H1 (cell line): ENCODE results near the gene FSCN2.

Experiments used
- ATF3 ChIP-seq: IDR thresholded peaks from 2 replicates; pipeline ENCODE4 v1.6.1; 2011; ENCODE audit warnings: low read depth, mild to moderate bottlenecking, low read length; ENCODE audit not compliant: insufficient read depth
- CREB1 ChIP-seq: IDR thresholded peaks from 2 replicates; pipeline ENCODE4 v1.6.1; 2012; ENCODE audit warnings: inconsistent platforms
- CTCF ChIP-seq, 3 experiments: IDR thresholded peaks; 1 replicate in 2 of 3; 2 replicates in 1 of 3; pipeline versions ENCODE4 v1.5.1 to v1.6.1; 2011; ENCODE audit warnings: low read length in 3 of 3, mild to moderate bottlenecking in 3 of 3, inconsistent platforms in 2 of 3, low read depth in 1 of 3, moderate library complexity in 1 of 3; ENCODE audit not compliant: insufficient read depth in 1 of 3; ENCODE audit errors: control extremely low read depth in 1 of 3
- EP300 ChIP-seq, 2 experiments: IDR thresholded peaks; 1 replicate in 1 of 2; 2 replicates in 1 of 2; pipeline ENCODE4 v1.6.1; 2011 to 2012; ENCODE audit warnings: low read depth in 2 of 2, low read length in 2 of 2, mild to moderate bottlenecking in 2 of 2, borderline replicate concordance in 1 of 2, inconsistent platforms in 1 of 2, moderate library complexity in 1 of 2
- EZH2 ChIP-seq: fragments of 200-600 bp; sonication (generic); IDR thresholded peaks from 2 replicates; pipeline ENCODE4 v1.7.1; 2012; ENCODE audit warnings: low read depth, mild to moderate bottlenecking, moderate library complexity, low read length, inconsistent platforms; ENCODE audit not compliant: severe bottlenecking
- JUN ChIP-seq: IDR thresholded peaks from 2 replicates; pipeline ENCODE4 v1.6.1; 2011; ENCODE audit warnings: low read depth, mild to moderate bottlenecking, improper control_type of control experiment, low read length
- MAX ChIP-seq: IDR thresholded peaks from 2 replicates; pipeline ENCODE4 v1.6.1; 2012; ENCODE audit warnings: inconsistent platforms
- POLR2A ChIP-seq, 2 experiments: IDR thresholded peaks; 1 replicate in 1 of 2; 2 replicates in 1 of 2; pipeline ENCODE4 v1.6.1; 2011; ENCODE audit warnings: low read depth in 2 of 2, low read length in 2 of 2, mild to moderate bottlenecking in 2 of 2; ENCODE audit errors: control extremely low read depth in 1 of 2
- POLR2AphosphoS5 ChIP-seq: IDR thresholded peaks from 2 replicates; pipeline ENCODE4 v1.6.1; 2011; ENCODE audit warnings: low read depth, low read length
- RAD21 ChIP-seq, 2 experiments: IDR thresholded peaks in 1 of 2; conservative IDR thresholded peaks in 1 of 2; 2 replicates each; pipeline ENCODE4 v1.6.1; 2011; ENCODE audit warnings: low read depth in 2 of 2, low read length in 2 of 2, improper control_type of control experiment in 1 of 2, inconsistent platforms in 1 of 2, mild to moderate bottlenecking in 1 of 2, moderate library complexity in 1 of 2
- SIN3A ChIP-seq, 2 experiments: IDR thresholded peaks in 1 of 2; conservative IDR thresholded peaks in 1 of 2; 2 replicates each; pipeline ENCODE4 v1.6.1; 2011 to 2012; ENCODE audit warnings: low read length in 2 of 2, improper control_type of control experiment in 1 of 2, low read depth in 1 of 2, mild to moderate bottlenecking in 1 of 2
- SP1 ChIP-seq: IDR thresholded peaks from 2 replicates; pipeline ENCODE4 v1.6.1; 2011; ENCODE audit warnings: low read depth, low read length
- YY1 ChIP-seq: IDR thresholded peaks from 2 replicates; pipeline ENCODE4 v1.6.1; 2011; ENCODE audit warnings: low read depth, mild to moderate bottlenecking, low read length
- TF ChIP-seq, protein P1 (sequence below): IDR thresholded peaks from 2 replicates; pipeline ENCODE4 v1.6.1; 2011; ENCODE audit warnings: low read length, improper control_type of control experiment

DNA sequence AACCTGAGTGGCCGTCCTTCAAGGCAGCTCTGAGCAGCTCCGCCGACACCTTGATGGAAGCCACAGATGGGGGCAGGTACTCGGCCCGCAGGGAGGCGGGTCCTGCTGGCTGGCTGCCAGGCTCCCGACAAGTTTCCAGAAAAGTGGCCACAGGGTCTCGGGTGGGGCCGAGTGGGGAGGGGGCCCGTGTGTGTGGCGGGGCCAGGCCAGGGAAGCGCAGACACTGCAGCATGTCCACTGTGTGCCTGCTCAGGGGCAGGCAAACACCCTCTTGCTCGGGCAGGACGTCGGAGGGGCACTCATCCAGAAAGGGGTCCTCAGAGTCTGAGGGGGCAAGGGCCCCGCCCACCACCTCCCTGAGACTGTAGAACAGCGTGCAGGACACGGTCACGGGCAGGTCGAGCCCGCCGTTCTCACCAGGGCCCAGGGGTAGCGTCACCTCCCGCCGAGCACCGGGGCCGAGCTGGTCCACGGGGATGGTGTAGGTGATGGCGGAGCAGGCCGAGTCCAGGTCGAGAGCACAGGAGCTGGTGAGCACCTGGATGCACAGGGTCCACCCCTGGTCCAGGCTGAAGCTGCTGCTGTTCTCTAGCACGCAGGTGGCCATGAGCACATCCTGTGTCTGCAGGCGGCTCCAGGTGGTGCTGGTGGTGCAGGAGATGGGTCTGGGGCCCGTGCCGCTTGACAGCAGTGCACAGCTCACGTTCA is 18.9 kb downstream of the FSCN2 start:
- TF ChIP-seq POLR2AphosphoS5 (no peak), EZH2 (no peak), RAD21 (IDR thresholded peaks at IDR 0.05 in 1 of 2, conservative IDR thresholded peaks at IDR 0.05 in 1 of 2; ENCODE audit: low read depth in 2 of 2, low read length in 2 of 2) (no peak), SP1 (no peak), CTCF (IDR thresholded peaks at IDR 0.05; ENCODE audit: control extremely low read depth in 1 of 3, insufficient read depth in 1 of 3, low read depth in 1 of 3, low read length in 3 of 3) (no peak), POLR2A (IDR thresholded peaks at IDR 0.05; ENCODE audit: control extremely low read depth in 1 of 2, low read depth in 2 of 2, low read length in 2 of 2) (no peak), MAX (no peak), ATF3 (no peak), EP300 (IDR thresholded peaks at IDR 0.05; ENCODE audit: borderline replicate concordance in 1 of 2, low read depth in 2 of 2, low read length in 2 of 2) (no peak), JUN (no peak), SIN3A (conservative IDR thresholded peaks at IDR 0.05 in 1 of 2, IDR thresholded peaks at IDR 0.05 in 1 of 2; ENCODE audit: low read depth in 1 of 2, low read length in 2 of 2) (no peak), CREB1 (no peak), YY1 (no peak)
- TF ChIP-seq, protein P1, sequence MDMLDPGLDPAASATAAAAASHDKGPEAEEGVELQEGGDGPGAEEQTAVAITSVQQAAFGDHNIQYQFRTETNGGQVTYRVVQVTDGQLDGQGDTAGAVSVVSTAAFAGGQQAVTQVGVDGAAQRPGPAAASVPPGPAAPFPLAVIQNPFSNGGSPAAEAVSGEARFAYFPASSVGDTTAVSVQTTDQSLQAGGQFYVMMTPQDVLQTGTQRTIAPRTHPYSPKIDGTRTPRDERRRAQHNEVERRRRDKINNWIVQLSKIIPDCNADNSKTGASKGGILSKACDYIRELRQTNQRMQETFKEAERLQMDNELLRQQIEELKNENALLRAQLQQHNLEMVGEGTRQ: no peak
